Cardiac fibroblast (primary cell): Measurements from ENCODE around the gene ABCG2.
A peak's percentile ranks its signal among the peaks of the same experiment; 100 is the strongest.
"Not testable (repeated sequence)": the region's sequence is repeated elsewhere in the genome, so short reads cannot be mapped to it uniquely, and the experiment has no call there.

Experiments
- DNase-seq, 2 donors: peaks; one replicate each; pipeline versions ENCODE4 v3.0.0 to v3.0.0-alpha.2; 2010; ENCODE audit warnings: low read depth in 2 of 2
- H3K4me3 ChIP-seq, 2 donors: replicated peaks in 1 of 2; 1 replicate in 1 of 2; 2 replicates in 1 of 2; pipeline ENCODE4 v1.5.1; 2011; ENCODE audit warnings: low read depth in 2 of 2, low read length in 2 of 2, mild to moderate bottlenecking in 2 of 2, moderate library complexity in 1 of 2
- TF ChIP-seq, protein P1 (sequence below): IDR thresholded peaks from one replicate; pipeline ENCODE4 v1.5.1; 2011; ENCODE audit warnings: low read depth, mild to moderate bottlenecking, low read length, inconsistent platforms

ABCG2 gene

GRCh38 chr4:88109123-88109881 lies 49.1 kb downstream of the ABCG2 start:
- no peak overlapping the region for H3K4me3 ChIP-seq
- TF ChIP-seq, protein P1, sequence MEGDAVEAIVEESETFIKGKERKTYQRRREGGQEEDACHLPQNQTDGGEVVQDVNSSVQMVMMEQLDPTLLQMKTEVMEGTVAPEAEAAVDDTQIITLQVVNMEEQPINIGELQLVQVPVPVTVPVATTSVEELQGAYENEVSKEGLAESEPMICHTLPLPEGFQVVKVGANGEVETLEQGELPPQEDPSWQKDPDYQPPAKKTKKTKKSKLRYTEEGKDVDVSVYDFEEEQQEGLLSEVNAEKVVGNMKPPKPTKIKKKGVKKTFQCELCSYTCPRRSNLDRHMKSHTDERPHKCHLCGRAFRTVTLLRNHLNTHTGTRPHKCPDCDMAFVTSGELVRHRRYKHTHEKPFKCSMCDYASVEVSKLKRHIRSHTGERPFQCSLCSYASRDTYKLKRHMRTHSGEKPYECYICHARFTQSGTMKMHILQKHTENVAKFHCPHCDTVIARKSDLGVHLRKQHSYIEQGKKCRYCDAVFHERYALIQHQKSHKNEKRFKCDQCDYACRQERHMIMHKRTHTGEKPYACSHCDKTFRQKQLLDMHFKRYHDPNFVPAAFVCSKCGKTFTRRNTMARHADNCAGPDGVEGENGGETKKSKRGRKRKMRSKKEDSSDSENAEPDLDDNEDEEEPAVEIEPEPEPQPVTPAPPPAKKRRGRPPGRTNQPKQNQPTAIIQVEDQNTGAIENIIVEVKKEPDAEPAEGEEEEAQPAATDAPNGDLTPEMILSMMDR = no peak

DNA sequence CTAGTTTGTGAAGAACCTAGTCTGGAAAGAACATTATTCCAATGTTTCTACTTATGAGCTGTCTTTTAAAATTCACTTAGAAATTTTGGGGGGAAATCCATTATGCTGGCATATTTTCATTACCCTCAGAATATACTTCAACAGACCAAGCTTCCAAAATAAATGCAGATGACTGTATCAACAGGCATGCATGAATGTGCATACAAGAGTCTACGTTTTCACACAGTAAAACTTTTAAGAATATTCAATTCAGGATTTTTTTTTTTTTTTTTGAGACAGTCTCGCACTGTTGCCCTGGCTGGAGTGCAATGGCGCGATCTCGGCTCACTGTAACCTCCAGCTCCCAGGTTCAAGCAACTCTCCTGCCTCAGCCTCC lies 49.7 kb downstream of the ABCG2 start:
- DNase-seq = peak in 1 of 2 donors; percentile 29
- no peak overlapping the region for H3K4me3 ChIP-seq
- TF ChIP-seq, protein P1 = no peak

More at GRCh38 chr4:88109123-88109881, 49.1 kb downstream of the ABCG2 start:
- DNase-seq = no peak

DNA sequence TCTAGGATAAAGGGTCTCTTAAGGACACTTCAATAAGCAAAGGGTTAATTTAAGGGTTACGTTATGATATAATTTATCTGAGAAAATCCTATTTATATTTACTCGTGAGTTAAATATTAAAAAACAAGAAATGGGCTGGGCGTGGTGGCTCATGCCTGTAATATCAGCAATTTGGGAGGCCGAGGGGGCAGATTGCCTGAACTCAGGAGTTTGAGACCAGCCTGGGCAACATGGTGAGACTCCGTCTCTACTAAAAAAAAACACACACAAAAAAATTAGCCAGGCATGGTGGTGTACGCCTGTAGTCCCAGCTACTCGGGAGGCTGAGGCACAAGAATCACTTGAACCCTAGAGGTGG lies 50.4 kb downstream of the ABCG2 start:
- not testable (repeated sequence) for DNase-seq, H3K4me3 ChIP-seq

GRCh38 chr4:88107406-88108107 lies 50.9 kb downstream of the ABCG2 start:
- TF ChIP-seq, protein P1 = no peak
- no peak overlapping the region for H3K4me3 ChIP-seq
- peak; percentile 18 to 40 for DNase-seq

- DNase-seq = peak in 1 of 2 donors; percentile 73
- TF ChIP-seq, protein P1 = no peak
- H3K4me3 ChIP-seq = no peak overlapping the region
These were observed 52.2 kb downstream of the ABCG2 start for GRCh38 chr4:88106205-88106604.

- TF ChIP-seq, protein P1 = no peak
- DNase-seq = peak; percentile 45 to 84
- no peak overlapping the region for H3K4me3 ChIP-seq
These were observed 53.4 kb downstream of the ABCG2 start for GRCh38 chr4:88104902-88105610.

DNA sequence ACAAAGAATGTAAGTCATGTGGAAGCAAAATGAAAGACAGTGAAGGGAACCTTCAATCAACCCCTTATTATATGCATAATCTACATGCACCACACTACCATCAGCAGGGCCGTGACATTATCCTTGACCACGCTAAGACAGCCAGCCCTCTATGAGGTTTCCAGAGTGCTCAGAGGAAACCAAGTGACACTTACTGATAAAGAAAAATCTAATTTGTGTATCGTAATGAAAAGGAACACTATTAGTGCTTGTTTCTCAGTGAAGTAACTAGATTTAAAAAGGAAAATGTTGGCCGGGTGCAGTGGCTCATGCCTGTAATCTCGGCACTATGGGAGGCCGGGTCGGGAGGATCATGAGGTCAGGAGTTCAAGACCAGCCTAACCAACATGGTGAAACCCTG lies 56.4 kb downstream of the ABCG2 start:
- DNase-seq = no peak
- H3K4me3 ChIP-seq = no peak overlapping the region
- TF ChIP-seq, protein P1 = no peak
